WERI-Rb-1 (cell line): Measurements from ENCODE around the gene DNAJC1.
A peak's percentile ranks its signal among the peaks of the same experiment; 100 is the strongest.

Source experiments
- DNase-seq: peaks from one replicate; pipeline ENCODE4 v3.0.0-alpha.2; 2020
- H3K27ac ChIP-seq: fragments of 250-450 bp; sonication (Bioruptor Pico); 2 replicates; pipeline ENCODE4 v1.5.1; 2020; ENCODE audit warnings: mild to moderate bottlenecking, moderate library complexity
- H3K27me3 ChIP-seq: fragments of 250-450 bp; sonication (Bioruptor Pico); 2 replicates; pipeline ENCODE4 v1.5.1; 2021; ENCODE audit warnings: mild to moderate bottlenecking, low read depth, moderate library complexity; ENCODE audit not compliant: insufficient read depth, severe bottlenecking
- H3K36me3 ChIP-seq: fragments of 250-450 bp; sonication (Bioruptor Pico); 2 replicates; pipeline ENCODE4 v1.5.1; 2020; ENCODE audit warnings: mild to moderate bottlenecking, moderate library complexity
- H3K4me3 ChIP-seq: 2 replicates; pipeline ENCODE4 v1.5.1; 2011; ENCODE audit warnings: low read depth, mild to moderate bottlenecking, control low read depth, low read length
- H3K9me3 ChIP-seq: fragments of 250-450 bp; sonication (Bioruptor Pico); 2 replicates; pipeline ENCODE4 v1.5.1; 2021; ENCODE audit warnings: mild to moderate bottlenecking, moderate library complexity; ENCODE audit not compliant: severe bottlenecking
- CTCF ChIP-seq: IDR thresholded peaks from 2 replicates; pipeline ENCODE4 v1.5.1; 2011; ENCODE audit warnings: low read depth, mild to moderate bottlenecking, control low read depth, inconsistent platforms, low read length

Gene DNAJC1

GRCh38 chr10:21757185-21757901 is 246.2 kb downstream of the DNAJC1 start:
- no peaks in the 10 kb centered on the region for H3K27me3 ChIP-seq
- no peak overlapping the region for H3K4me3 ChIP-seq
- no peak for TF ChIP-seq CTCF
- no peak overlapping the region for H3K27ac ChIP-seq
- H3K36me3 ChIP-seq: no peaks in the 10 kb centered on the region
- no peak for DNase-seq
- no peaks in the 10 kb centered on the region for H3K9me3 ChIP-seq

GRCh38 chr10:21756707-21757106 is 246.8 kb downstream of the DNAJC1 start:
- Histone ChIP-seq H3K36me3 (no peaks in the 10 kb centered on the region), H3K27me3 (no peaks in the 10 kb centered on the region), H3K9me3 (no peaks in the 10 kb centered on the region), H3K4me3 (no peak overlapping the region), H3K27ac (no peak overlapping the region)
- no peak for TF ChIP-seq CTCF
- no peak for DNase-seq

GRCh38 chr10:21754410-21755011 is 249.0 kb downstream of the DNAJC1 start:
- Histone ChIP-seq H3K36me3 (no peaks in the 10 kb centered on the region), H3K27ac (no peak overlapping the region), H3K4me3 (no peak overlapping the region), H3K27me3 (no peaks in the 10 kb centered on the region), H3K9me3 (no peaks in the 10 kb centered on the region)
- no peak for TF ChIP-seq CTCF
- peak; percentile 10 for DNase-seq

GRCh38 chr10:21753497-21754270 is 249.8 kb downstream of the DNAJC1 start:
- H3K4me3 ChIP-seq: no peak overlapping the region
- no peaks in the 10 kb centered on the region for H3K36me3 ChIP-seq
- TF ChIP-seq CTCF: no peak
- H3K27me3 ChIP-seq: no peaks in the 10 kb centered on the region
- H3K9me3 ChIP-seq: no peaks in the 10 kb centered on the region
- no peak overlapping the region for H3K27ac ChIP-seq
- DNase-seq: peak; percentile 19

- H3K36me3 ChIP-seq: no peaks in the 10 kb centered on the region
- no peaks in the 10 kb centered on the region for H3K9me3 ChIP-seq
- H3K4me3 ChIP-seq: no peak overlapping the region
- DNase-seq: peak; percentile 48
- TF ChIP-seq CTCF: no peak
- no peaks in the 10 kb centered on the region for H3K27me3 ChIP-seq
- no peak overlapping the region for H3K27ac ChIP-seq
Observed at GRCh38 chr10:21751341-21752310, 251.9 kb downstream of the DNAJC1 start.
